Activated CD8-positive, alpha-beta memory T cell treated with anti-CD3 and anti-CD28 coated beads for 48 hours (primary cell): ENCODE results near the gene WASL.

ENCODE experiments used
- DNase-seq, 3 experiments: peaks; one replicate each; pipeline ENCODE4 v3.0.0-alpha.2; 2020; ENCODE audit warnings: low read depth in 2 of 3, low spot score in 2 of 3

WASL gene

DNA sequence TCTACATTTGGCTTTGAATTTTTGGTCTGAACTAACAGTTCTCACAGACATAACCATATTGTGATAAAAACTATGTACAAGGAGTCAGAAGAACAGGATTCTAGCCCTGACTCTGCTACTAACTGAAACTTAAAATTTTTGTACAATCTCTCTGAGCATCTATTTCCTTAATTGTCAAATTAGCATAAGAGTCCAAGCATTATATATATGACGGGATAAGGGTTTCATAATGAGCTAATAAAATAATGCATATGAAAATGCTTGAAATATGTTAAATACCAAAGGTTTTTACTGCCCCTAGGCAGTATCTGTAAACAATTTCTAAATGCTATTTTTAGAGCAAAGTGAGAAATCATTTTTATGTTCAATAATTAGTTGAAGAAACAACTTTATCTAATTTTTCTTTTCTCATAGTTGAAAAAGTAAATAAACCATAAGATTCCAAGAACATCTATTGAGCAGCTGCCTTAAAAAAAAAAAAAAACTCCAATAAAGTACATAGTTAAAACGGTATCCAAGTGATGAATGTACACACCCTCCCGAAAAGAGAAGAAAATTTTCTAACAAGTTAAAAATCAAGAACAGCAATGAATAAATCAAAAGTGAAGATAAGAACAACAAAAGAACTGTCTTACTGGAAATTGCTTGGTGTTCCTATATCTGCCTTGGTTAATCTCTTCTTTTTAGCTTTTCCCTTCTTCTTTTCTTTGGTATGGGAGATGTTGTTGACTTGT, 52.7 kb downstream of the WASL start:
- no peak for DNase-seq

DNA sequence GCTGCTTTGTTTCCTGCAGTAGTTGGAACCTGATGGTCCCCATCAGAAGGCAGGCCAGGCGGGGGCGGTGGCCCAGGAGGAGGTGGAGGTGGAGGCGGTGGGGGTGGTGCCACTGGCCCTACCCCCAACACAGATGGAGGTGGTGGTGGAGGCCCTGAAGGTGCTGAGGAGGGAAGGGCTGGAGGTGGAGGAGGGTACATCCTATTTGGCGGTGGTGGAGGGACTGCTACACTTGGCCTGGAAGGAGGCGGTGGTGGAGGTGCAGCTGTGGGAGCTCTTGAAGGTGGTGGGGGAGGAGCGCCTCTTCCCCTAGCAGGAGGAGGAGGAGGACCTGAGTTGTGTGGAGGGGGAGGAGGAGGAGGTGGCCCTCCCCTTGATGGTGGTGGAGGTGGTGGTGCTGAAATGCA, 56.3 kb downstream of the WASL start:
- DNase-seq: no peak

DNA sequence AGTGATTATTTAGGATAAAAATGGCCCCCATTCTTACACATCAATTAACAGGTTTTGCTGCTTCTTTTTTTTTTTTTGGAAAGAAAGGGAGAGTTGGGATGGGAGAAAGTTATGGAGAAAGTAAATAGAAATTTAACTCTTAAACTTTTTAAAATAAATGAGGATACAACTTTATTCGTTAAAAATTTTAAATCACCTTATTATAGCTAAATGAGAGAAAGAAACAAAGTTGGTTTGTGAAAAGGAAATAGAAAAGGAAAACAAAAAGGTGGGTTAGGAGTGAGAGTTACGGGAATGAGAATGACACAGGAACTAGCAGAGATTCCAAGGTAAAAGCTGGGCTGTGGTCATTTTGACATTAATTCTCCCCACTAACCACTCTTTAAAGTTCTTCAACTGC, 58.3 kb downstream of the WASL start:
- DNase-seq: no peak

DNA sequence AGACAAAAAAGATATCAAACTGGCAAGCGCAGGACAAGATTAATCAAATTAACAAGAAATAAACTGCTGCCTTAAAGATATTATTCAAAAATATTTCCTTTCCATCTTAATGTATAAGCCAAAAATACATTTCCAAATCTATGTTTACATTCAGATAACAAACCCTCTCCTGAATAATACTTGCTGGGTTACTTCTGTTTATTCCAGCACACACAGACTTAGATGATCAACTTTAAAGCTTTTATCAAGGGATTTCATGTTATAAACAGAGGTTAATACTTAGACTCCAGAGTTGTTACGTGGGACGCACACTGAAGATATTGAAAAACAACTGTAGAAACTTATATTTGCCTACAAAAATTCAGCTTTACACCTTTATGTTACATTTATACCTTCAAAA, 59.6 kb downstream of the WASL start:
- DNase-seq: no peak

DNA sequence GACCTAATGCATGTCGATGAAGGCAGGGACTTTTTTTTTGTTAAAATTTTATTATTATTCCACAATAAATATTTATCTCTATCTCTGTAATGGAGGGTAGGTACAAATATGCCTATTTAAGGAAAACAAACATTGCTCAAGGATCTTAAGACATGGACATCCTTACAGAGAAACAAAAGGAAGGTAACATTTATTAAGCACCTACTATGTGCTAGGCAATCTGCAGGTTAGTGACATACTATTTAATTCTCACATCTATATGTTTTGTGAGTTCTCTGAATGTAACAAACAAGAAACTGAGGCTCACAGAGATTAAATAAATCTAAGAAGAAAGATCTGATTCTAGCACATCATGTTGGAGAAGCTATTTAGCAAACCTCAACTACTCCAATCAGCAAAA, 61.1 kb downstream of the WASL start:
- DNase-seq: no peak

DNA sequence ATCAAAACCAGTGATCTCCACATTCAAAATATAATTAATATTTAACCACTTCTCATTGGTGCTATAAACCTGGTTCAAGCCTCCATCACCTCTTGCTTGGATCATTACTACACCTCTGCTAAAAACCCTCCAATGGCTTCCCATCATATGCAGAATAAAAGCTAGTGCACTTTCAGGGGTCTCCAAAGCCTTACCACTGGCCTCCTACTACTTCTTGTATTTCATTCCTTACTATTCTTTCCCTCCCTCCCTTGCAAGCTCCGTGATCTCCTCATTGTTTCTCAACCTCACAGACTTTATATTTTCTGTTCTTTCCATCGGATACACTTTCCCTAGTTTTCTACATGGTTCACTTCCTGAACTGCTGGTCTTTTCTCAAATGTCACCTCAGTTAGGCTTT, 61.6 kb downstream of the WASL start:
- DNase-seq: no peak

DNA sequence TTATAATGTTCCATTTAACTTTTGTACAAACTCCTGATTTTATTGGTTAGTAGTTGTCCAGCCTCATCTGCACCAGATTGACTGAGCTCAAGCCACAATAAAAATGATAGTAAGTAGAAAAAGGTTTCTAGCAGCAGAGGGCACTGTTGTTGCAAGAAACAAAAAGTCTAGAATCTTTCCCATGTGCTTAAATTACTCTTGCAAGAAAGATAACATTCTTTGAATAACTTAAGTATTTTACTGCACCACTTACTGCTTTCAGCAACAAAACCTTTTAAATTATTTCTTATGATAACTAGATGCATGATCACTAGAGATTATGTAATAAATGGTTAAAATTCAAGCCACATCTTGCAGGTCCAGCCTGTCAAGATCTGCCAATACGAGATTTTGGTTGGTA, 66.1 kb downstream of the WASL start:
- no peak for DNase-seq

DNA sequence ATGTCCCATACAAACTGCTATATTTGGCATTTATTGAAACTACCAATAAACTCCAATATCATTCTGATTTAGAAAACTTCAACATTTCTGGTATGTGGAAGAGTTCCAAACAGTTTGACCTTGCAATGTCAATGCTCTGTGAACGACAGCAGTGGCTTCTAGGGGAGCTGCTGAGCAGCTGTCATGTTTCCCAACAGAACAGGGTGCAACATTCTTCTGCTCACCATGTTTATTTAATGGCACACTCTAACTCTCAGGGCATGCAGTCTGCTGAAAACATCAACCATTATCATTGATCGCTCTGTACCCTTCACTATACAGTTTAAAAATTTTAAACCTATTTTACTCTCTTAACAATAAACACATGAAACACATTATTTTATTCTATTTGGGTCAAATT, 67.2 kb downstream of the WASL start:
- no peak for DNase-seq

DNA sequence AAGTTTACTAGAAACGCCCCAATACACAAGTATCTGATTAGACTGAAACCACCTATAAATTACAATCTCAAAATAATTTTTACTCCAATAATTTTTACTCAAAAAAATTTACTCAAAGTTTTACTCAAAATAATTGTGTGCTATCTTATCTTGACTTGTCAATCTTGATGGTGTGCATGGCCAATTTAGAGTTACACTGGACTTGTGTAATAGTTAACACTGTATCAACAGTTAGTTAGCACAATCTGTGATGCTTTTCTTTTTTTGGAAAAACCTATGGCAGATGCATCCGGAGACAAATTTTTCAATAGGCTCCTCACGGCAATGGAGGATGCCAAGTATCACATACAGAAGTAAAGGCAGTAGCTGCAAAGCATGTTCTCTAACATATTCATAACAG, 68.2 kb downstream of the WASL start:
- DNase-seq: no peak

DNA sequence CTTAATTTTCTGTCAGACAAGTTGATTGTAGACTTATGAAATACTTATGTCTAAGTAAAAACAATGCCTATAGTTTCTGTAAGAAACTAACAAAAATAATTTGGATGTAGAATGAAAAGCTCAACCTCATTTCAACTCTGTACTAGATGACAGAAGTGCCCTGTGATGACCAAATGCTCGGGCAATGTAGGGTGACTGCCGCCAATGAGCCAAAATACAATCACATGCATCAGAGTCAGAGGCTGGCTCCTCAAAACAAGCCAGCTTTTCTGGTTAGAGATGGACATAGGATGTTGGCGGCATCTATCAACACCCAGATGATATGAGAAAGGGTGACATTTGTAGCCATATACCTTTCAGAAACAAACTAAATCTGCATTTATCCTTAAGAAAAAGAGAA, 69.2 kb downstream of the WASL start:
- no peak for DNase-seq

DNA sequence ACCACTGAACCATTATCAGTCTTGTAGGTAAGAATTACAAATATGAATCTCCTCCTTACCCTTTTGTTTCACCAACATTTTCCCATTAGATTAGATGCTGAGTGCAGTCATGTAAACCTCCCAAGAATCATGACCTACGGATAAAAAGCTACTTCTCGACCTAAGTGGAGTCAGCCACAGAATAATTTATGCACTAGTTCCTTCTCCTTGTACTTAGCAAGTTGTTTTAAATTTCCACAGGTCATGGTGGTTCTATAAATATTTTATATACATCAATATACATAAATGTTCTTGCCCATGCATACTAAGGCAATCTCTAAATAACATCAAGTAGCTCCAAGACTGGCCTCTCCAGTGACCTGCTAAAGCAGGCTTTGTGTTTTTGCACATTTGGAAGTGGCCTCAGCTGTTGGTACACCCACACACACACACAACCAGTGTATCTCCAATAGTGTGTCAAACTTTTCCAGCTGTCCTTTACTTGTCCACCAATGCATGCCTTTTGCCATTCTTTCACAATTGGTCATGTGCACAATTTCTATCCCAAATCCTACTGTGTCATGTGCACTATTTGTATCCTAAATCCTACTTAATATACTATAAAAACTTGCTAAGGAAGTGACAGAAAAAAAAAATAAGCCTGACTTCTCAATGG, 71.6 kb downstream of the WASL start:
- no peak for DNase-seq

DNA sequence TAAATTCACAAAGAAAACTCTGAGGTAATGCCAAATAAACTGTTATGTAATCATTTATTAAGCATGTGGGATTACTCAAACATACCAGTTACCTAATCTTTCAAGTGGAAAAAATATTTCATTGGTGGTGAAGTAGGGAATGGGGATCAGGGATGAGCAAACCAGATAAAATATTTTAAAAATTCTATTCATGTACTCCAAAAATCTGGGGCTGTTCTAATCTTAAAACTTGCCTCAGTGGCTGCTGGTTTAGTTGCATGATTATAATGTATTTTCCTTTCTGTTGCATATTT, 73.7 kb downstream of the WASL start:
- no peak for DNase-seq

DNA sequence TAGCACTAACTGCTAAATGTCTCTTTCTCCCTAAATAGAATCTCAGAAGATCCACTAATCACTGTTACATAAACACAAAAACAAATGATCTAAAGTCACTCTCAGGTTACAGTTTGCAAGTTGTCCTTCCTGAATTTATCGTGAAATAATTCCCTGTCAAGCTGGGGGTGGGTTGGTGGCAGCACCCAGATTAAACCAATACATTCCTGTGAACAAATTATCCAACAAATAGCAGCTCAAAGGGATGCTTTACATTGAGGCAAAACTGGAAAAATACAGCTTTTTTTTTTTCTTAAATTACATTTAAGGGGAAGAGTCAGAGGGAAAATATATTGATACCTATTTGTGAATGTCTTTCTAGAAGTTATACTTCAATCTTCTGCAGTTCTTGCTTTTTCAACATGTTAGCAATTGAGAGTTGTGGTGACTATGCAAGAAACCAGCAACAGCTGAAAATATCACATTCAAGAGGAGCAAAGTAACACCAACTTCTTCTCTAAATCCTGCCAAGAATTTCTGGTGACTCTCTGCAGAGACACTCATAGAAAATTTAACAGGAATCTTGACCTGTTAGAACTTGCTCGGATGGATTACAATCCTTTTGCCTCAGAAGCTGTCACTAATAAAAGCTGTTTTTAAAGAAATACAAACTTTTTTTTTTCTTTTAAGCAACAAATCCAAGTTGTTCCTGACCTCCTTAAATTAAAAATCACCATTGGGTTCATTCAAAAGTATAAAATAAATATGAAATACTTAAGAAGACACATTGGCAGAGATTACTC, 74.2 kb downstream of the WASL start:
- DNase-seq: no peak

DNA sequence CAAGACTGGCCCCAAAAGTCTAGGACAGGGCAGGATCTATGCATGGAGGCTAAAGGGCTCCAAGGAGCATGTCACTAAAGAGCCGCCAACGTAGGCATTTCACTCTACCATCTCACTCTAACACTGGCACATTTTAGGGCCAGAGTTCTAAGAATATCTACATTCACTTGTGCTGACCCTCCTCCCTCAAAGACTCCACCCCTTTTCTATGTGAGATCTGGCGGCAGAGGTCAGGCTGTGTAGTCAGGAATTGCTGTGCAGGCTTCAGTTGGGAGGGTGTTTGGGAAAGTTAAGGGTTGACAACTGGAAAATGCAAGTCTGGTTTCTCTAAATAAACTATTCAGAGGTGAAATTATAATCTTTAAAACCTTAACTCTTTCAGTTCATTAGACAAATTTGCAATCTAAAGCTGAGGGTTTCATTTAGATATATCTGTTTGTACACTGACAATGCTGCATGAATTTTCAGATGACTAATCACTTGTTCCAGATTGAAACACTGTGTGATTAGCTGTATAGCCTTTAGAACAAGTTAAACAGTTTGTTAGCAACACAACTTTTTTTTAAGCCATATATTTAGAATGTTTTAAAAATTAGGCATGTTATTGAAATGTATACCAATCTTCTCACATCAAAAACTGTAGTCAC, 74.9 kb downstream of the WASL start:
- DNase-seq: no peak

DNA sequence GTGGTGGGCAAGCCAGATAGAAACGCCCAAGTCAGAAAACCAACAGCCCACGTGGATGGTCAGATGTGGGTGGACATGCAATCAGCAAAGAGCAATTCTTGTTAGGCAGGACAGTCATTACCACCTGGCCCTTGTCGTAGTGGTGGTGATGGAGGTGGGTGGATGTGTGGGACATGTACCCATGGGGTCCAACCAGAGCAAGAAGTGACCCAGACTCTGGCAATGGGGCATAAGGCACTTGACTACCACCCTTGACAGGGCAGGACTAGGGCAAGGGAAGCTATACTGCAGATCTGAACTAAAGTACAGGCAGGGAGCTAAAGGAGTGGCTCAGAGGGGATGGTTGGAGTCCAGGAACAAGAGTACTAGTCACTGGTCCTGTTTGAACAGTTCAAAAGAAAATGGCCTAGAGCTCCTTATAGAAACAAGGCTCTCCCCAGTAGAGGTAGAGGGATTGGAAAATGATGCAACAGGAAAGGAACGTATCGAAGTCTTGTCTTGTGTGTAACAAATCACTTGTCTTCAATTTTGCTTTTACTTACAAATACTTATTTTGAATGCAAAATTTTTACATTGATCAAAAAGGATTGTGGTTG, 75.6 kb downstream of the WASL start:
- DNase-seq: no peak

DNA sequence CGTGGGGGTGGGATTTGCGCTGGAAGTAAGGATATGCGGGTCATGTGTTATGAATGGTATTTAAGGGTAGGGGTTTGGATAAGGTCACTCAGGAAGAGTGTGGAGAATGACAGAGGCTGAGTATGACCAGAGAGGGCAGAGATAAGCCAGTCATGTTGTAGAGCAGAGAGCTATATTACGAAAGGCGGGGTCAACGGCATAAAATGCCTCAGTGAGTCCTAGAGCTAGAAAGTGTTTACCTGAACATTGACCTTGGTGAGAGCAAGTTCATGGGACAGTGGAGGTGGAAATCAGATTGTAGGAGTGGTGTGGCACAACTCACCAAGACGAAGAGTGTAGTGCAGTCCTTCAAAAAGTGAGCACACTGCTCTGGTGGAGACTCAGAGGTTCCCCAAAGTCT, 79.3 kb downstream of the WASL start:
- DNase-seq: no peak

DNA sequence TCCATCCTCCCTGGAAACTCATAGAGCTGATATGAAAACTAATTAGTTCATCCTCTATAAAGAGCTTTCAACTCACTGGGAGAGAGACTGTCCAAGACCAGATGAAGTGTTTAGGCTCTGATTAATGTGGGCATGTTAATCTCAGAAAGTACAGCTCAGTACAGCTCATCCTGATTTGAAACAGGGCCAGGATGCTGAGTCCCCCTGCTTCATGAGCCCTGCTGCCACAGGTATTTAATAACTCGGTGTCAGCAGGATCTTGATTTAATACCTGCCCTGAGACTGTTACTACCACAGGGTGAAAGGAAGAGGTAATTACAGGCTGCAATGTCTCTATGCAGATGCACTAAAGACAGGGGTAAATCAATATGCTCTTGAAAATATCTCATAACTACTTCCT, 82.3 kb downstream of the WASL start:
- DNase-seq: no peak

DNA sequence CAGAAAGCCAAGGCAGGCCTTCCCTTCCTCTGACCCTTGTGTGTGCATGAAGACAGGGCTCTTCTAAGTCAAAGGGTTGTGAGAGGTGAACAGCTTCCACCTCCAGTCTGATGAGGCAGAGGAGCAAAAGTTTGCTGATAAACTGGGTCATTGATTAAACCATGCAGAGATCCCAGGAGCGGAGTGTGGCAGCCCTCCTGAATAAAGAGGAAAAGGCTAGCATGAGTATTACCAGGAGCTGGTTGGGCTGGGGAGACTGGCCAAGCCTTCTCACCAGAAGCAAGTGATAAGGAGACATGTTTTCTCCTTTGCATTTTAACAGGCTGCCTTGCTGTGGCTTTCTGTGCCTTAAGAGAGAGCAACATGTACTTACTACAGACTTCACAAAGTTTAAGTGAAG, 82.9 kb downstream of the WASL start:
- DNase-seq: no peak

DNA sequence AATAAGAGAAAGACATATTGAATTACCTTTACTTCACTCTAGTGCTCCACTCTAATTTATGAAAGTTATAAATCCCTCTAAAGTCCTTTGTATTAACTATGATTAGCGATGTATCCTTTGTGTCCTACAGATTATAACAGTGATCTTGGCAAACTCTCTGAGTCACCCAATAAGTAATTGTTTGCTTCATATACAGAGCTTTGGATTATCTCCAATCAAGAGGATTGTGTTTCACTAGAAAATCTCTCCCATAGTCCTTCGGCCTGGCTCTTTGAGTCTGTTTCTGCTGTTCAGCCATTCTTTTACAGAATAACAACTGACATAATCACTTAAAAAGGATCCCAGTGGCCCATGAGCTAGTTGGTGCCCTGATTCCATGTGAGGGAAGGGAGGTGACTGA, 83.6 kb downstream of the WASL start:
- DNase-seq: no peak

DNA sequence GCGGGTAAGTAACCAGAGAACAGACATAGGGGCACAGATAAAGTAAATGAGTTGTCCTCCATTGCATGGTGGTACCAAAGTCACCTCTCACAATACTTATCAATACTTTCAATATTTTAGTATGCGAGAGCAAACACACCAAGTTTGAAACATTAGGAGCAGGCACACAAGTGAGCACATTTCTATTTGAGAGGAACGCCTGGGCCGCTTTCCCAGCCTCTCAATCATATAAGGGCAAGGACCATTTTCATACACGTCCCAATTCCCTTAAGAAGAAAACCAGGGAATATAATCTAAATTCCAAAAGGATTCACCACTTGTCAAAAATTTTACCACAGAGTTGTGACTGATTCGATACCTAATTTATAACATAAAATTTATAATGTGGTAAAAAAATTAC, 85.6 kb downstream of the WASL start:
- DNase-seq: no peak

DNA sequence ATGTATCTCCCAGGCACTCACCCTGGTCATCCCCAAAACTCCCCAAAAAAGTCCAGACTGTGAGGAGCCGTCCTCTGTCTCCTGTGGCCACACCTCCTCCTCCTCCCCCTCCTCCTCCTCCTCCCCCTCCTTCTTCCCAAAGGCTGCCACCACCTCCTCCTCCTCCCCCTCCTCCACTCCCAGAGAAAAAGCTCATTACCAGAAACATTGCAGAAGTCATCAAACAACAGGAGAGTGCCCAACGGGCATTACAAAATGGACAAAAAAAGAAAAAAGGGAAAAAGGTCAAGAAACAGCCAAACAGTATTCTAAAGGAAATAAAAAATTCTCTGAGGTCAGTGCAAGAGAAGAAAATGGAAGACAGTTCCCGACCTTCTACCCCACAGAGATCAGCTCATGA, 86.0 kb downstream of the WASL start:
- no peak for DNase-seq

DNA sequence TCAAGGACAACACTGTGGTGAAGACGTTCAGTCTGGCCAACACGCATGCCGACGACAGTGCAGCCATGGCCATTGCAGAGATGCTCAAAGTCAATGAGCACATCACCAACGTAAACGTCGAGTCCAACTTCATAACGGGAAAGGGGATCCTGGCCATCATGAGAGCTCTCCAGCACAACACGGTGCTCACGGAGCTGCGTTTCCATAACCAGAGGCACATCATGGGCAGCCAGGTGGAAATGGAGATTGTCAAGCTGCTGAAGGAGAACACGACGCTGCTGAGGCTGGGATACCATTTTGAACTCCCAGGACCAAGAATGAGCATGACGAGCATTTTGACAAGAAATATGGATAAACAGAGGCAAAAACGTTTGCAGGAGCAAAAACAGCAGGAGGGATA, 86.5 kb downstream of the WASL start:
- no peak for DNase-seq
